T-helper 17 cell (primary cell): Measurements from ENCODE around the gene PEX6. TPM values are rescaled to one million over a fixed set of nuclear protein-coding genes. Genes with fewer than 3 reads are reported as not detected.
A peak's percentile ranks its signal among the peaks of the same experiment; 100 is the strongest.

ENCODE experiments used
- ATAC-seq: fragments of 150-1000 bp; cut with Tn5 transposase; 2 replicates; pipeline ENCODE4 v1.10.0; 2021; ENCODE audit warnings: mild to moderate bottlenecking, moderate library complexity
- DNase-seq, 3 donors: peaks; one replicate each; pipeline versions ENCODE4 v3.0.0 to v3.0.0-alpha.2; 2020 to 2021
- H3K9me3 ChIP-seq: one replicate; pipeline ENCODE4 v1.7.0; 2013; ENCODE audit warnings: low read length, mild to moderate bottlenecking; ENCODE audit not compliant: control insufficient read depth, poor library complexity, severe bottlenecking
- H3K27ac Mint-ChIP-seq: one replicate; pipeline ENCODE4 v1.8.0; 2022; ENCODE audit warnings: mild to moderate bottlenecking, moderate library complexity, mixed read lengths
- H3K27me3 Mint-ChIP-seq: one replicate; pipeline ENCODE4 v1.8.0; 2022; ENCODE audit warnings: mixed read lengths
- H3K36me3 Mint-ChIP-seq: one replicate; pipeline ENCODE4 v1.8.0; 2022; ENCODE audit warnings: low read depth, mixed read lengths
- H3K4me1 Mint-ChIP-seq: one replicate; pipeline ENCODE4 v1.8.0; 2022; ENCODE audit warnings: mild to moderate bottlenecking, mixed read lengths
- H3K4me3 Mint-ChIP-seq: one replicate; pipeline ENCODE4 v1.8.0; 2022; ENCODE audit warnings: mild to moderate bottlenecking, moderate library complexity, mixed read lengths
- total RNA-seq, 4 donors: library from RNA in 2 of 4; stranded (reverse) in 2 of 4; gene quantifications; one replicate each; pipeline ENCODE4 v1.2.3 and lab custom pipeline; 2022 to 2026

Gene PEX6
- total RNA-seq (10 to 100 TPM; 10.2 to 15.5 TPM), total RNA-seq (lab: John Stamatoyannopoulos, UW) (35.7 to 36.4 reads per million in 2 donors)

GRCh38 chr6:42978839-42979522 is at the start of gene PEX6:
PEX6 (minus strand) TSS chr6:42979181; CDS start chr6:42979150, 31 bp downstream.
- Mint-ChIP-seq H3K4me1 (peaks cover 31% of the 10 kb centered on the region), H3K36me3 (peaks cover 2% of the 10 kb centered on the region), H3K27ac (peak within 1 kb of the TSS; percentile 97), H3K27me3 (no peaks in the 10 kb centered on the region), H3K4me3 (peak within 1 kb of the TSS; percentile 93)
- peak; percentile 82 to 94 (median 87) for DNase-seq
- no peaks in the 10 kb centered on the region for H3K9me3 ChIP-seq
- peak; percentile 94 for ATAC-seq

GRCh38 chr6:43026365-43026764 is 47.4 kb upstream of the PEX6 start:
- H3K4me3 Mint-ChIP-seq = no peak overlapping the region
- DNase-seq (no peak), ATAC-seq (no peak)
- H3K27me3 Mint-ChIP-seq = no peaks in the 10 kb centered on the region
- H3K27ac Mint-ChIP-seq = no peak overlapping the region
- H3K36me3 Mint-ChIP-seq = peaks cover 11% of the 10 kb centered on the region
- H3K4me1 Mint-ChIP-seq = peaks cover 13% of the 10 kb centered on the region
- no peaks in the 10 kb centered on the region for H3K9me3 ChIP-seq

- ATAC-seq = no peak
- no peaks in the 10 kb centered on the region for H3K9me3 ChIP-seq
- H3K27me3 Mint-ChIP-seq = no peaks in the 10 kb centered on the region
- peaks cover 11% of the 10 kb centered on the region for H3K36me3 Mint-ChIP-seq
- peaks cover 16% of the 10 kb centered on the region for H3K4me1 Mint-ChIP-seq
- no peak for DNase-seq
- peak overlapping the region; percentile 61 for H3K4me3 Mint-ChIP-seq
- peak overlapping the region; percentile 91 for H3K27ac Mint-ChIP-seq
Observed at GRCh38 chr6:43024436-43024835, 45.5 kb upstream of the PEX6 start.

DNA sequence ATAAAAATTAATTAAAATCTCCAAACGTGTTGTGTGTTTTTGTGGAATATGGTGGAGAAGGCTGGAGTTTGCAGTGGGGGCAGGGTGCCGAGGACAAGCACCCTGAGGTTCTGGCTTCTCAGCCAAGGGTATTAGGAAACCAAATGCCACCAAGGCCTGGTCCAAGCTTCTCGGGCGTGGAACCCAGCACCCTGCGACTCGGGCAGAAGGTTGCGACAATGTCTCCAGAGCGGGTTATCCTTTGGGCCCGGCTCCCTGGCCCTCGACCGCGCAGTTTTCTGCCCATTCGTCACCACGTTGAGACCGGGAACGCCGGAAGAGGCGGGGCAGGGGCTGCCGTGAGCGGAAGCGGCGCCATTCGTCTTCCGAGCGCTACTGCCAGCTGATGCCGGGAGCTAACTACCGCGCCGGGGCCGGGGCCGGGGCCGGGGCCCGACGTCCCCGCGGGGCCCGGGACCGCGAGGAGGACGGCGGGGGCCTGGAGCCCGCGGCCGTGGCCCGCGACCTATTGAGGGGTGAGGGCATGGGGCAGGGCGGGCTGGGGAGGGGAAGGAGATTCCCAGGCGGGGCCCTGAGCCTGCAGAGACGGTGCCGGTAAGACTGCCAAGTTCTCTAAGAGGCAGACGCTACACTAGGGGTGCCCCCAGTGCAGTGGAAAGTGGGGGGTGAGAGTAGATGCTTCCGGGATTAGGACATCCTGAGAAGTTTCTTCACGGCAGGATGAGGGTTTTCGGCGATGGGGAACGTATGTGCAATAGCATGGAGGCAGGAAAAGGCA is 42.5 kb upstream of the PEX6 start, which contains the start of gene RRP36:
Gene RRP36 (plus strand): TSS at position 354 of the 778 bp plus-strand sequence. CDS start 32 bp downstream, at position 386.
- Mint-ChIP-seq H3K27me3 (no peaks in the 10 kb centered on the region), H3K4me1 (peaks cover 25% of the 10 kb centered on the region), H3K4me3 (peak within 1 kb of the TSS; percentile 95), H3K36me3 (peaks cover 7% of the 10 kb centered on the region), H3K27ac (peak within 1 kb of the TSS; percentile 91)
- no peaks in the 10 kb centered on the region for H3K9me3 ChIP-seq
- peak; percentile 84 for ATAC-seq
- DNase-seq = peak; percentile 40 to 57 (median 51)

- Mint-ChIP-seq H3K4me1 (peaks cover 28% of the 10 kb centered on the region), H3K4me3 (peak overlapping the region; percentile 95), H3K27me3 (no peaks in the 10 kb centered on the region), H3K36me3 (peaks cover 7% of the 10 kb centered on the region), H3K27ac (peak overlapping the region; percentile 11)
- ATAC-seq = no peak
- no peak for DNase-seq
- H3K9me3 ChIP-seq = no peaks in the 10 kb centered on the region
Observed at GRCh38 chr6:43020847-43021246, 41.9 kb upstream of the PEX6 start.

DNA sequence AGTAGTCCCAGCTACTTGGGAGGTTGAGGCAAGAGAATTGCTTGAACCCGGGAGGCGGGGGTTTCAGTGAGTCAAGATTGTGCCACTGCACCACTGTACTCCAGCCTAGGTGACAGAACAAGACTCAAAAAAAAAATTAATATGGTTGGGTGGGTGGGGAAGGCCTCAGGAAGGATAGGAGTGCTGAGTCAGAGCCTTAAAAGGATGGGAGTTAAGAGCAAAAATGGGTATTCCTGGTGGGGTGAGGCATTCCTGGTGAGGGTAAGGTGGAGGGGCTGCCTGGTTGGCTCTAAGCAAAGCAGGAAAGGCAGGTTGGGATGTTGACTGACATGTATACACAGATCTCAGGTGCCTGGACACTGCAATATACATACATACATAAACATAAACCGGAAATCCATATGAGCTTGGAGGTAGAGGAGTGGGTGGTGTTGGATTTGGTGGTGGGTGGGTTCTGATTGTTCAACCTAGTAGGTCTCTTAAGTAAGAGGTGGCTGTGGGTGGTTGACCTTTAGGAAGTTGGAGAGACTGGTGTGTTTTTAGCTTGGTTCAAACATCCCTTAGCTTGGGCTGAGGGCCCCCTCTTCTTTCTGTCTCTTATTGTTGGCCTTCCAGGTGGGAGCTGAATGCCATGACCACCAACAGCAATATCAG is 41.2 kb upstream of the PEX6 start:
- no peak for DNase-seq
- no peaks in the 10 kb centered on the region for H3K27me3 Mint-ChIP-seq
- peaks cover 29% of the 10 kb centered on the region for H3K4me1 Mint-ChIP-seq
- peak overlapping the region; percentile 75 for H3K4me3 Mint-ChIP-seq
- peak overlapping the region; percentile 82 for H3K27ac Mint-ChIP-seq
- no peak for ATAC-seq
- H3K9me3 ChIP-seq = no peaks in the 10 kb centered on the region
- peaks cover 7% of the 10 kb centered on the region for H3K36me3 Mint-ChIP-seq

GRCh38 chr6:43019152-43019551 is 40.2 kb upstream of the PEX6 start:
- Mint-ChIP-seq H3K36me3 (peaks cover 3% of the 10 kb centered on the region), H3K27me3 (no peaks in the 10 kb centered on the region), H3K27ac (peak overlapping the region; percentile 82), H3K4me3 (no peak overlapping the region), H3K4me1 (peaks cover 31% of the 10 kb centered on the region)
- ATAC-seq = no peak
- DNase-seq = no peak
- no peaks in the 10 kb centered on the region for H3K9me3 ChIP-seq

DNA sequence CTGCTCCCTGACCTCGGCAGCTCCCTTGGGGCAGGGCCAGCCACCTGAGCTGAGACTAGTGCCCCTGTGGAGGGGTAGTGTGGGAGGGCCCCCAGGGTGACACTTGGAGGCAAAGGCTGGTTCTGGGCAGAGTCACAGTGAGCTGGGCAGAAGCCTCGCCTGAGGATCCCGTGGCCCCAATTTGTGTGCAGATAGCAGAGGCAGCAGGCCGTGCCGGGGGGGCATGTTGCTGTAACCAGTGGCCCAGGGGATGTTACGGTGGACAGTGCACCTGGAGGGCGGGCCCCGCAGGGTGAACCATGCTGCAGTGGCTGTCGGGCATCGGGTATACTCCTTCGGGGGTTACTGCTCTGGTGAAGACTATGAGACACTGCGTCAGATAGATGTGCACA is 38.0 kb upstream of the PEX6 start:
- peaks cover 2% of the 10 kb centered on the region for H3K36me3 Mint-ChIP-seq
- H3K4me3 Mint-ChIP-seq = no peak overlapping the region
- no peak overlapping the region for H3K27ac Mint-ChIP-seq
- peaks cover 50% of the 10 kb centered on the region for H3K4me1 Mint-ChIP-seq
- DNase-seq (no peak), ATAC-seq (no peak)
- no peaks in the 10 kb centered on the region for H3K9me3 ChIP-seq
- H3K27me3 Mint-ChIP-seq = no peaks in the 10 kb centered on the region

DNA sequence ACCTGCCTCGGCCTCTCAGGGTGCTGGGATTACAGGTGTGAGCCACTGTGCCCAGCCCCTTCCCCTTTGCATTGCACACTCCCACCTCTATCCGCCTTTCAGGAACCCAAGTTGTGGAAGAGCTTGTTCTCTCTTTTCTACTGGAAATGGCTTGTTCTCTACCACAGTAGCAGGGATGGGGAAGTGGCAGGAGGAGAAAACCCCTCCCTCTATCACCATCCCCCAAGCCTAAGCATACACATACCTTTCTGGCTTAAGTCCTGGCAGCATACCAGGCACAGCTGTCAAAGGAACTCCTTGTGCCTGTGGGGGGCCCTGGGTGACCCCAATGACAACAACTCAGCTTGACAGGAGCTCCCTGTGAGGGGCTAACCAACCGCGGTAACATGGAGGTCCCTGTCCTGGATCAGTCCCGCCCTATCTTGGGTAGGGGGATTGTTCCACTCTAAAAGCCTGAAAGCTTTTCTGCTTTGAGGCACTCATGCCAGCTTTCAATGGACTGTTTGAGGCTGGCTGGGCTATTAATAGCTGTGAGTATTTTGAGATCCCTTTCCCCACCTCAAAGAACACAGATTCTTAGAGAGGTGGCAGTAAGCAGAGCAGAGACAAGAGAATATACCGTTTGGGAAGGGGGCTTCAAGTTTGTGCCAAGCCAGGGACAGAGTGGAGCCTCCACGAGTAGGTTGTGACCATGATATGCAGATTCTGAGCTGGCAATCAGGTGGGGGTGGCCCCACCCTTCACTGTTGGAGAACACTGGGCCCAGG is 37.4 kb upstream of the PEX6 start:
- DNase-seq (no peak), ATAC-seq (no peak)
- H3K9me3 ChIP-seq = no peaks in the 10 kb centered on the region
- Mint-ChIP-seq H3K4me3 (peak overlapping the region; percentile 58), H3K27me3 (no peaks in the 10 kb centered on the region), H3K27ac (peak overlapping the region; percentile 86), H3K4me1 (peaks cover 48% of the 10 kb centered on the region), H3K36me3 (peaks cover 5% of the 10 kb centered on the region)

GRCh38 chr6:43014434-43014909 is 35.5 kb upstream of the PEX6 start:
- no peaks in the 10 kb centered on the region for H3K9me3 ChIP-seq
- H3K4me1 Mint-ChIP-seq = peaks cover 45% of the 10 kb centered on the region

DNA sequence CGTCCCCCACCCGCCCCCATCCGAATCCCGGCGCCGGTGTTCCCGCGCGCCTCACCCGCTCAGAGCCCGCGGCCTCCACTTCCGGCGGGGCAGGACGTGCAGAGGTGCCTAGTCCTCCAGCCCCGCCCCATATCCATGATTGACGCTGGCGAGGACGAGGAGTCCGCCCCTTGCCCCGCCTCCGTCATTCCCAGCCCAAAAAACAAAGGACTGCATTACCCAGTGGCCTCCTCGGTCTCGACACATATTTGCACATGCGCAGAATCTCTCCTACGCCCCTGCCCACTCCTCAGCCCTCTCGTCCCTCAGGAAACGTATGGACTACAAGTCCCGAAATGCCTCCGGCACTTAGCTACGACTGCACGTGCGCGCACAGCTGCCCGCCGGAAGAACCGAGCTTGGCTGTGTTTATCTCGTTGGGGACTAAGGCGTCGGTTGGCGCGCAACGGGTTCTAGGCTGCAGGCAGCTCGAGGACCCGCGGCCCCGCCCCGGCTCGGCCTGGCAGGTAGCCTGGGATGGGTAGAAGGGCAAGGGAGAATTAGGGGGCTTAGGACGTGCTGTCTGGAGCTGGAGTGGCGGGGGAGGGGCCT is 35.0 kb upstream of the PEX6 start, which contains the start of the genes KLHDC3 and MEA1:
Gene KLHDC3 (plus strand): TSS at position 407 of the 591 bp plus-strand sequence. CDS start 2,944 bp downstream, outside the sequence.
Gene MEA1 (minus strand): TSS at position 104 of the 591 bp plus-strand sequence. CDS start 133 bp downstream, outside the sequence.
- Mint-ChIP-seq H3K27me3 (no peaks in the 10 kb centered on the region), H3K4me1 (peaks cover 42% of the 10 kb centered on the region), H3K36me3 (peaks cover 6% of the 10 kb centered on the region), H3K27ac (peak within 1 kb of the TSS; percentile 93), H3K4me3 (peak within 1 kb of the TSS; percentile 98)
- peak; percentile 91 for ATAC-seq
- H3K9me3 ChIP-seq = no peaks in the 10 kb centered on the region
- DNase-seq = peak; percentile 92 to 98 (median 94)

More at GRCh38 chr6:43014434-43014909, 35.5 kb upstream of the PEX6 start:
- H3K4me3 Mint-ChIP-seq = peak overlapping the region; percentile 98
- DNase-seq = no peak
- peak overlapping the region; percentile 93 for H3K27ac Mint-ChIP-seq
- H3K27me3 Mint-ChIP-seq = no peaks in the 10 kb centered on the region
- peaks cover 8% of the 10 kb centered on the region for H3K36me3 Mint-ChIP-seq
- ATAC-seq = no peak
